Activated effector memory CD4-positive, alpha-beta T cell treated with Interleukin-2 at 50 U/mL for 16 hours (primary cell): Measurements from ENCODE around the gene SEC22A.
"Not testable (repeated sequence)": the region's sequence is repeated elsewhere in the genome, so short reads cannot be mapped to it uniquely, and the experiment has no call there.

Experiments
- DNase-seq: peaks from one replicate; pipeline ENCODE4 v3.0.0-alpha.2; 2020

The SEC22A gene

GRCh38 chr3:123186695-123187094 is 15.0 kb upstream of the SEC22A start:
- no peak for DNase-seq

DNA sequence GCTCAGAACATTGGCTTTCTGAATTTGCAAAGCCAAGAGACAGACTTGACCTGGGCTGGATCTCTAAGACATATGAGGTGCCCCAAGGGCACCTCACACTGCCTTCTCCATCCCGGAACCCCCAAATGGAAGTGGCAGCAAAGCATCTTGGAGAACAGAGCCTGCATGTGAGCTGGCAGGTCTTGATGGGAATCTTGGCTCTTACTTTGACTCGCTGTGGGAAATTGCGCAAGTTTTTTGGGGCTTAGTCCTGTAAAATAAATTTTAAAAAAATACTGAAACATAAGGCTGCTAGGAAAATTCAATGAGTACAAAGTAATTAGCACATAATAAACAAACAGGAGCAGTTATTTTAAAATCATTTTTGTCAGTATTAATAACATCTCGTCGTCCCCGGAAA is 13.7 kb upstream of the SEC22A start:
- DNase-seq = no peak

DNA sequence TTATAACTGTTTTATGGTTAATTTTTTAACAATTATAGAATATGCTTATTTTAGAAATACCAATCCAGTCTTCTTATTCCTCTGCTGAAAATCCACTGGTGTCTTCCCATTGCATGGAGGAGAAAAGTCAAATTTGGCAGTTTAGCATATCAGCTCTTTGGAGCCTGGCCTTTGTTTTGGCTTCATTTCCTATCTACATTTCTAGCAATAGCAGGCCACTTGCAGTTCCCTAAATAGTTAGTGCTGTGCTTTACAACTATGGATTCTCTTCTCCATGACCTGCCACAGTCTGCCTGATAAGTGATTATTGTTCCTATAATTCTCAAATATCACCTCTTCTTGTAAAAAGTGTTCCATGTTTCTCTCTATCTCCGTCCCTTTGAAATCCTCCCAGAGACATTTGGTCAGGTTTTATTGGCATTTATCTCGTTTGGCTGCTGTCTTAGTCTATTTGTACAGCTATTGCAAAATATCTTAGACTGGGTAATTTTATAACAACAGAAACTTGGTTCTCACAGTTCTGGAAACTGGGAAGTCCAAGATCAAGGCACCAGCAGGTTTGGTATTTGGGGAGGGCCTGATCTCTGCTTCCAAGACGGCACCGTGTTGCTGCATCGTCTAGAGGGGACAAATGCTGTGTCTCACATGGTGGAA is 8.2 kb upstream of the SEC22A start:
- no peak for DNase-seq

DNA sequence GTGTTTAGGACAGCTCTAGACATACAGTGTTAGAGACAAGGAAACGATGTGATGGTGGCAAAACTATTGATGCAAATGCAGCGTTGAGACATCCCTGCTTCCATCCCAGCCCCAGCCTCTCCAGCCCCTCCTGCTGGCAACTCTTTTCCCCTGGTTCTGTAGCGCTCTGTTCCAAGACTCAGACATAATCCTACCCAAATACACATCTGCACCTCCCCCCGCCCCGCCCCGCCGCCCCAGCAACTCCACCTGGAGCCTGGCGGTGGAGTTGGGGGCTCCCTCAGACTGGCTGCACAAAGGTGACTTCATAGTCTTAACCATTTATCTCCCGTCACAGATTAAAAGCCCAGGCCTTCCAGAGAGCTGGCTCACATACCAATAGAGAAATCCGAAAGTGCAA is 7.2 kb upstream of the SEC22A start:
- no peak for DNase-seq

- no peak for DNase-seq
Observed at GRCh38 chr3:123198372-123198771, 3.4 kb upstream of the SEC22A start.

- DNase-seq = no peak
Observed at GRCh38 chr3:123201223-123201556, 553 bp upstream of the SEC22A start.

DNA sequence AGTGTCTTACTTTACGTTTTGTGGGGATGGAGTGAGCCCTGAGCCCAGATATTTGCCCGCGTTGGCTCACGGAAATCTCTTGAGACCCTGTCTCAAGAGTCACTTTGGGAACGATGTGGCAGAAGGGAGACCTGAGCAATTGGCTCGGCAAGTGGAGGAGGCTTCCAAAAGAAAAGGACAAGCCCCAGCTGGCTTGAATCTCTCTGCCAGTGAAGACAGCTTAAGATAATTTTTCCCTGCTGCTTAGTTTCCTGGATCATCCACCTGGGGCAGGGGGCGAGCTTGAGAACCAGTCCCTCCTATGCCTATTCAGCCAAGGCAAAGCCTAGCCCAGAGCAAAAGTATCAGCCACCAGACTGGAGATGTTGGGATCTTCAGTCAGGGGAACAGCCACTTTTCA is 708 bp downstream of the SEC22A start:
- no peak for DNase-seq

- no peak for DNase-seq
Observed at GRCh38 chr3:123218990-123219389, 17.2 kb downstream of the SEC22A start.

- DNase-seq = not testable (repeated sequence)
Observed at GRCh38 chr3:123221369-123221768, 19.6 kb downstream of the SEC22A start.

- no peak for DNase-seq
Observed at GRCh38 chr3:123225016-123225415, 23.3 kb downstream of the SEC22A start.

DNA sequence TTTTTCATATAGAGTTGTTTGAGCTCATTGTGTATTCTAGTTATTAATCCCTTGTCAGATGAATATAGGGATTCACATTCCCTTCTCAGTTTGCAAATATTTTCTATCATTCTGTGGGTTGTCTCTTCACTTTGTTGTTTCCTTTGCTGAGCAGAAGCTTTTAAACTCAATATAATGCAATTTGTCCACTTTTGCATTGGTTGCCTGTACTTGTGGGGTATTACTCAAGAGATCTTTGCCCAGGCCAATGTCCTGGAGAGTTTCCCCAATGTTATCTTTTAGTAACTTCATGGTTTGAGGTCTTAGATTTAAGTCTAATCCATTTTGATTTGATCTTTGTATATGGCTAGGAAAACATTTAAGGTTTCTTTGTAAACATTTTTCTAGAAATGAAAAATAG is 24.8 kb downstream of the SEC22A start:
- DNase-seq = no peak

- no peak for DNase-seq
Observed at GRCh38 chr3:123229145-123229544, 27.4 kb downstream of the SEC22A start.

GRCh38 chr3:123236902-123237301 is 35.2 kb downstream of the SEC22A start:
- DNase-seq = no peak

- not testable (repeated sequence) for DNase-seq
Observed at GRCh38 chr3:123239186-123239585, 37.4 kb downstream of the SEC22A start.

DNA sequence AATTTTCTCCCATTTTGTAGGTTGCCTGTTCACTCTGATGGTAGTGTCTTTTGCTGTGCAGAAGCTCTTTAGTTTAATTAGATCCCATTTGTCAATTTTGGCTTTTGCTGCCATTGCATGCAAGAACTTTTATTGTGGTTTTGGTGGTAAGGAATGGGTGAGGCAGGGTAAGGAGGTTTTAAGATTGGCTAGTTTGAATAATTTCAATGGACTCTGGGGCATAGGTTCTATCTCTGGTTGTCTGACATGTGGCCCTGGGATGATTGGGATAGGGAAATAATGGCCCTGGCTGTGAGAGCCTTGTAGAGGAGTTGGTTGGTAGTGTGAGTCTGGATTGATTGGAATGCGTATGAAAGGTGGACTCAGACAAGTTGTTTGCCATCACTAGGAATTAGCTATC is 38.0 kb downstream of the SEC22A start:
- DNase-seq = no peak

- DNase-seq = no peak
Observed at GRCh38 chr3:123244128-123244527, 42.4 kb downstream of the SEC22A start.

- DNase-seq = no peak
Observed at GRCh38 chr3:123246866-123247265, 45.1 kb downstream of the SEC22A start.

GRCh38 chr3:123256256-123256655 is 54.5 kb downstream of the SEC22A start:
- DNase-seq = no peak

GRCh38 chr3:123258359-123258758 is 56.6 kb downstream of the SEC22A start:
- no peak for DNase-seq

- DNase-seq = no peak
Observed at GRCh38 chr3:123258811-123259420, 57.2 kb downstream of the SEC22A start.

DNA sequence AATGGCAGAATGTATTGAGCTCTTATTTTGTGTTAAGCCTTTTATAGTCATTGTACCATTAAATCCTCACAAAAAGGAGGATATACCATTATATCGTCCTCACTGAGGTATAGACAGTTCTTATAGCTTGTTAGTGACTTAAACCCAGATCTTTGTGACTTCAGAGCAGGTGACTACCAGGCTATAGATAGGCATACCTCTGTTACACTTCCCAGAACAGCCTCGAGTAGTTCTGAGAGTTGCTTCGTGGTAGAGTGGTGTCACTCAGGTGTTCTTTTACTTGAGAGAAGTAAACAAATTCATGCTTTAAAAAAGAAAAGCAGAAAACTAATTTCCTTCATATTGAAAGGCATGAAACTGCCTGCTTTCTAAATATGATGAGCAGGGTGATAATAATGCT is 59.9 kb downstream of the SEC22A start:
- DNase-seq = no peak

DNA sequence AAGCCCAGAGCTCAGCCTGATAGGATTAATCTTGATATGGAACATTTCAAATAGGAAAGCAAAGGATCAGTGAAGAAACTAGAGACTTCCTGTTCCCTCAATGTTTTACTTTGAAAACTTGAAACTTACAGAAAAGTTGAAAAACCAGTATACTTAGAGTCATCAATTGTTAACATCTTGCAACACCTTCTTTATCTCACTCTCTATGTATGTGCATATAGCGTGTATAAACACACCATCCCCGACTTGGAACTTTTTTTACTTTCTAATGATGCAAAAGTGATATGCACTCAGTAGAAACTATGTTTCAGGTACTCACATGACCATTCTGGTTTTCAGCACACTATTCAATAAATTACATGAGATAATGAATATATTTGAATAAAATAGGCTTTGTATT is 60.5 kb downstream of the SEC22A start:
- DNase-seq = no peak

GRCh38 chr3:123262868-123263267 is 61.1 kb downstream of the SEC22A start:
- no peak for DNase-seq

- no peak for DNase-seq
Observed at GRCh38 chr3:123263941-123264340, 62.2 kb downstream of the SEC22A start.

- DNase-seq = no peak
Observed at GRCh38 chr3:123267821-123268220, 66.1 kb downstream of the SEC22A start.
